Measurements from ENCODE around the gene ATOH1.

ATOH1 gene

DNA sequence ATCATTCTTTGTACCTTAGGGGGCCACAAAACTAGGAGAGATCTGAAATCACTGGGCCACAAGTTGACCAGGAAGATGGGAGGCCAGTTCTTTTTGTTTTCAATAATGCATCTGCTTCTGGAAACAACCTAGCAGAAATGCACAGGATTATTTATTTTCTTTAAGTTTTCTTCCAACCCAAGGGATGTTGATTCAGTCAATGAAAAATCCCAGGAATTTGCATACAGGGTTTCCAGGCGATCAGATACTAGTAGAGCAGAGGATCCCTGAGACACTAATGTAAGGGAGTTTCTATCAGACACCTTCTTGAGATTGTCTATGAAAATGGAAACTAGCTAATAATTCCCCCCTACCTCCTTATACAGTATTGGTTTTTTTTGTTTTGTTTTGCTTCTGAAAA, 7.4 kb downstream of the ATOH1 start:
- DNase-seq, result no peak

DNA sequence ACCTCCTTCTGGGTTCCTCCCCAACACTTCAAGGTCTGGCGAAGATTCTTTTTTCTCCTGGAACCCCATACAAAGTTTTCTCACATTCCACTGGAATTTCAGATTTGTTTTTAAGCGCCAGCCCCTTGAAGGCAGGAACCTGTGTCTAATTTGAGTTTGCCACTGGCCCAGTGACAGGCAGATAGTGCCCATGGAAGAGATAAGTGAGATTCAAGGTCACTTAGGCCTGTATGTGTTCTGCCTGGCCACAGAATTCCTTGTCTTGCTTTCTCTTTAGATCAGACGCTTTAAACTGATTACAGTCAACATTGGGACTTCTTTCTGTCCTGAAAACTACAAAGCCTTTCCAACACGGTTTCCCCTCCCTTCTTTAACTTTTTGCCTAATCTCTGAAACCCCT, 11.2 kb downstream of the ATOH1 start:
- no peak for DNase-seq

DNA sequence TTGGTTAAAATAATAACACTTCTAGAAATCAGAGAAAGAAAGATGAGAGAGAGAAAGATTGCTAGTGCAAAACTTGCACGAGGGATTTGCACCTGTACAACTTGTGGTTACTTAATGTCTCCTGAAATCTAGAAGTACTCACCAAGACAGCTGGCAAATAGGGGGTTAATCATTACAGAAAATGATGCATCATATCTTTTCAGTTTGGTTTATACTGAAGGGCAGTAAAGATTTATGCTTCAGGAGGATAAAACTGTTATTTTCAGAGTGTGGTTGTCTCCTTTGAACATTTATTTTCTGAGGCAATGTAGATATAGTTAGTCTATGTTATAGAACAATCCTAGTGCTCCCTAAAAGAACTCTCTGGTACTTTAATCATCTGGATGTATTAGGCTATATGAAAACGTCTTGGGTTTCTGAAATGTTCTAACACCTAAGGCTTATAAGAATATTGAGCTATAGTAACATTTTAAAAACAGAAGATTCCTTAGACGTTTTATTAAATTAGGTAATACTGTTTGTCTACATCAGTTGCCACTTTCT, 13.3 kb downstream of the ATOH1 start:
- DNase-seq, result no peak

DNA sequence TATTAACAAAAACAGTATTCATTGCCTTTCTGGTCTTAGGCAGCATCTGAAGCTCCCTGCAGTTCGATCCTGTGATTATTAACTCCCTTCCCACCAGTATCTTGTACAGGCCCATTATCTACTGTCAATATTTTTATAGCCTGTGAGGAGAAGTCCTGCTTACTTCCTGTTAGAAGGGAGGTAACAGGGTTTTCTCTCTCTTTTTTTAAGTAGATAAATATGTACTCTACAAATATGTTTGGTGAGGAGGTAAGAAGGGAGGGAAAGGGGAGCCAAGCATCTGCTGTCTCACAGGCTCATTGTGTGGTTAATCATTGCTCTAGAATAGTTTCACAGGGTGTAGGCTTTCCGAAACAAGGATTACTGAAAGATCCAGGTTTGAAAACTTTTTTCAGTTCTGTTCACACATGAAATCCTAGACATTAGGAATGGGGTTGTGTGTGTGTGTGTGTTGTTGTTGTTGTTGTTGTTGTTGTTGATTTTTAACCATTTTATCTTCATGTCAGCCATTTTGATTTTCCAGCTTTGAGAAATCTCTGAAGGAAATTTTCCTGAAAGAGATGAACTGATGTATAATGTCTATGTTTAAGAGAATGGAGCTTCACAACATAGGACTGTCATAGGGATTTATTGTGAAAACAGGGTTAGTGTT, 14.2 kb downstream of the ATOH1 start:
- DNase-seq, result no peak

DNA sequence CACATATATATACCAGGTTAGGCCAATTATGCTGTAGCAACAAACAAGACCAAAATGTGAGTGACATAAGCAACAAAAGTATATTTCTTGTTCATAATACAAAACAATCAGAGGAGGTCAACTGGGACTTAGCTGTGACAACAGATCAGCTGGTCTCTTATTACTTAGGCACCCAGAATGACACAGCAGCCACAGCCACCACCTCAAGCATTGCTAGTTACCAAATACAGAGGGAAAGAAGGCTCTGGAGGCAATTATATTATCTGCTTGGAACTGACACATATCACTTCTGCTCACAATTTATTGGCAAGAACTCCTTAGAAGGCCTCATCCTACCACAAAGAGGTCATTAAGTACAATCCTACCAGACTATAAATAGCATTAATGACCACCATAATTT, 15.2 kb downstream of the ATOH1 start:
- DNase-seq, result no peak

DNA sequence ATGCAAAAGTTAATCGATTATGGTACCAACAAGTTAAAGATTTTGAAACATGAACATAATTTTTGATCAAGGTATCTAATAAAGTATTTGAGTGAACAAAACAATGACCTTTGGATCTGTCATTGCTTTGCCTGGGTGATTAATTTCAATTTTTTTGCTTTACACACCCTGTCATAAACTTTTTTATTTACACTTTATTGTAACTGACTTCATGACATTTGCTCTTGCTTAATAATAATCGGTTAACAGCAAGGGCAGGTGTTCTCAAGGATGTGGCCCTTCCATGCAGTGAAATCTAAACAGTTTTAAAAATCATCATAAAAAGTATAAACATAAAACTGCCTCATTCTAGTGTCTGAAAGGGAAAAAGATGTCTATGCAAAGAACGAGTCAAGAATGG, 24.1 kb downstream of the ATOH1 start:
- no peak for DNase-seq

DNA sequence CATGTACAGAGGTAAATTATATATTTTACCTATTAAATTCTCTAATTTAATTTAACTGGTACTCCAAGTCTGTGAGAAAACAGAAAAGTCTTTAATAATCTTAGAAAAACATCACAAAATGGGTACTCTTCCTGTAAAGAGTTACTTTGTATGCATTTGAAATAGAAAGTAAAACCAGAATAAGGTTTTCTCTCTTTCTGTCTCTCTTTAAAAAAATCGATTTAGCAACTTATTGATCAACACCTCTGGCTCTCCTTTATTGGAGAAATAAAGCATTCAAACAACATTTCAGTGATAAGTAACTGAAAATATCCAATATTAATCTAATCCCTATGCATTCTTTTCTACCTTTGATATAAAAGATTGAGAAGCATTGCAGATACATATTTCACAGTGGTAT, 27.4 kb downstream of the ATOH1 start:
- no peak for DNase-seq

DNA sequence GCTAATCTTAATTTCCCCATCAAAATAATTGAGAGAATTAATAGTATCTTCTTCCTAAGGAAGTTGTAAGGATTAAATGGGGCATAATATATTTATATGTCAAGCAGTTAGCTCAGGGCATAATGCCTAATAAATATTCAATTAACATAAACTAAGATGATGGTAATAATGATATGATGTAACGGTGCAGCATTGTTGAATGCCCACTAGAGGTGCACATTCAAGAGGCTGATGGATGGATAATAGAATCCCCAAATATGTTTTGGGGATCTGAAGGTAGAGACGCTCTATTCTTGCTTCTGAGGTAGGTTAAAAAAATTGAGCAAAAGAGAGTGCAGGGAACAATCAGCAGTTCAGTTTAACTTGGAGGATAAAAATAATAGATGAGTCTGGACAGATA, 37.1 kb downstream of the ATOH1 start:
- DNase-seq, result no peak

DNA sequence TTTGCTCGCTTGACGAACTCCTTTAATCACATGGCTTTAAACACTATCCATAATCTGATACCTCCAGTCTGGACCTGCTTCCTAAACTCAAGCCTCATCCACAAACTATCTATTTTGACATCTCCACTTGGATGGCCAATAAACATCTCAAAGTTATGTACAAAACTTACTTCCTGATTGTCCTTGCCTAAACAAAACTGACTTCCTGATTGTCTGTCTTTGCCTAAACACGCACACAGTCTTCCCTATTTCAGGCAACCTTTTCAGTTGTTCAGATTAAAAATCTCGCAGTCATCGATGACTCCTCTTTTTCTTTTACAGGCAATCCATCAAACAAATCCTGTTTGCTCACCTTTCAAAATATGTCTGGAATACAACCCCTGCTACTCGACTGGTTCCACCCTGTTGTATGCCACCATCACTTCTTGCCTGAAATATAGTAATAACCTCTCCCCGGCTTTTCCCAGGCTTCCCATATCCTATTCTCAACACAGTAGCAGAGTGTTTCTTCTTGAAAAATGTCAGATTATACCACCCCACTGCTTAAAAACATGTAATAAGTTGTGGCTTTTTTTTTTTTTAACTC, 39.0 kb downstream of the ATOH1 start:
- DNase-seq, result no peak

DNA sequence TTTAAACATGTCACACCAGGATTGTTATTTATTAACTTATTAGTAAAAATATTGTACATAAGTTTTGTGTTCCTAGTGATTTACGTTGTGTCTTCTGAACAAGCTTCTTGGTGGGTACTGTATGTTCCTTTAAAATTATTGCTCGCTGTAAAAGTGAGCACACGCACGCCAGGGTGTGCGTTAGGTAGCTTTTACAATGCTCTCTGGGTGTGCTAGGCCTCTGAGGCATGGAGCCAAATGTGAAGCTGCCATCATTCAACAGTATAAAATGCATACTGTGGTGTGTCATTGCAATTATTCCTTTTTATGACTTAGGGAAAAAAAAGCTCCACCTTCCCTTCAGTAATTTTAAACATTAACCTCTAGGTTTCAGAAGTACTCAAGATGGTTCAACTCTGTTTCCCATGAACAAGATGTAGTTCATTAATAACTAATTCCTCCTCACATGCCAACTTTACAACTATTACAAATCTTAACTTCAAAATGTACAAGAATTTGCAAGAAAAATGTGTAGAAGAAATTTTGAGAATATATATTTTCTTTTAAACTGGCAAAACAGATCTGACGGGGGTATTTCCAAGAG, 42.4 kb downstream of the ATOH1 start:
- DNase-seq, result no peak

DNA sequence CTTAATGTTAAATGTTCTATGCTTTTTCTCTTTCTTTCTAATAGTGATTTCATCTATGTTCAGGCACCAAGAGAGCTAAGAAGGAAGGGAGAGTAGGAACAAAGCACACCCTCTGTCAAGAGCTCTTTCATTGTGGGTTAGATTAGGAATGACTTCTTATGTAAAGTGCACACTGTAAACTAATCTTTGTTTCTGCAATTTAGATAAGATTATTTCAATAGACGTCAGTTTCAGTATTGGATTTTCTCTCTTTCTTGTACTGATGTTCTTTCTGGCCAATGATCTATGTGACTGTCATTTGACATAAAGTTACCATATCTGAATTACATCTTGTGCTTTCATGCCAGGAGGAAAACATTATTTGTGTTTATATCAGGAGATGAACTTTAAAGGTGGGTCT, 48.2 kb downstream of the ATOH1 start:
- DNase-seq, result no peak

DNA sequence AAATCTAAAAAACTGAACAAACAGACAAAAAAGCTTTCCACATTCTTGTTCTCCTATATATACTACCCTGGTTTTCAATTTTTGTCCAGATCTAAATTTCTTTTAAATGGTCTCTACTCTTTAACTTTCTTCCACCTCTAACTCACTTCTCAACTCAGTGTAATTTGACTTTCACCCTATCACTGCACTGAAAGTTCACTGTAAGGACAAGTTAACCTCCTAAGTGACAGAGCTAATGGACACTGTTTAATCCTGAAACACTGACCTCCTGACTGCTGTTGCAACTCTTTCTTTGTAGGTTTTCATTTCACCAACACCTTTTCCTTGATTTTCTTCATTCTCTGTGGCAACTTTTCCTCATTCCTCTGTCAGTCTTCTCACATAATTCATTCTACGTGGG, 50.0 kb downstream of the ATOH1 start:
- DNase-seq, result no peak

DNA sequence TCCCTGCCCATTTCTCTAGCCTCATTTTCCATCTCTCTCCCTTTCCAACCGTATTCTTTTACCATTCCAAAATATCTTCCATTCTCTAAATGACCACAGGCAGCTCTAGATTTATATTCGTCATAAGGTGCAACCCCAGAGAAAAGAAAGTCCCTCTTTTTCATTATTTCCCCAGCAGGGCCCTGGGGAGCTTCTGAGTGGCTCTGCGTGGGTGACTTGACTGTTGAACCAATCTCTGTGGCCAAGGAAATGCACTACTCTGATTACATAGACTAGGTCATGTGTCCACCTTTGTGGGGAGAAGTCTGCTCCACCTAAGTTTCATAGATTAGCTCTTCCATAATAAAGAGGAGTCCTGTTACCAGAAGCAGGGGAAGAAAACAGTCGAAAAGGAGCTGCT, 51.4 kb downstream of the ATOH1 start:
- DNase-seq, result no peak
